ENCODE data around the gene FAM204A.

- TF ChIP-seq ETV6 (conservative IDR thresholded peaks at IDR 0.05 in 1 of 2, IDR thresholded peaks at IDR 0.05 in 1 of 2; ENCODE audit: borderline replicate concordance in 1 of 2, low read depth in 1 of 2) (no peak), TCF7 (IDR thresholded peaks at IDR 0.05; ENCODE audit: borderline replicate concordance) (no peak), MXI1 (IDR thresholded peaks at IDR 0.05; ENCODE audit: low read depth, low read length) (no peak), HDGF (IDR thresholded peaks at IDR 0.05) (no peak), REST (IDR thresholded peaks at IDR 0.05; ENCODE audit: low read depth, low read length) (no peak), E4F1 (IDR thresholded peaks at IDR 0.05; ENCODE audit: borderline replicate concordance, partially characterized antibody) (no peak), CREM (IDR thresholded peaks at IDR 0.05; ENCODE audit: low read depth) (no peak)
Measured at GRCh38 chr10:118340486-118340885, 1.6 kb downstream of the FAM204A start.
